Smooth muscle cell of the umbilical artery (primary cell): Measurements from ENCODE around the gene DAP3. TPM values are rescaled to one million over a fixed set of nuclear protein-coding genes. Genes with fewer than 3 reads are reported as not detected.

Source experiments
- total RNA-seq: library from RNA; depleted of rRNA; stranded (reverse); fragments of >200 nt; gene quantifications from 2 replicates; pipeline ENCODE4 v1.2.3, GENCODE V29; 2014

DAP3 gene
- 53.7 and 71.6 TPM in 2 replicates for total RNA-seq

DNA sequence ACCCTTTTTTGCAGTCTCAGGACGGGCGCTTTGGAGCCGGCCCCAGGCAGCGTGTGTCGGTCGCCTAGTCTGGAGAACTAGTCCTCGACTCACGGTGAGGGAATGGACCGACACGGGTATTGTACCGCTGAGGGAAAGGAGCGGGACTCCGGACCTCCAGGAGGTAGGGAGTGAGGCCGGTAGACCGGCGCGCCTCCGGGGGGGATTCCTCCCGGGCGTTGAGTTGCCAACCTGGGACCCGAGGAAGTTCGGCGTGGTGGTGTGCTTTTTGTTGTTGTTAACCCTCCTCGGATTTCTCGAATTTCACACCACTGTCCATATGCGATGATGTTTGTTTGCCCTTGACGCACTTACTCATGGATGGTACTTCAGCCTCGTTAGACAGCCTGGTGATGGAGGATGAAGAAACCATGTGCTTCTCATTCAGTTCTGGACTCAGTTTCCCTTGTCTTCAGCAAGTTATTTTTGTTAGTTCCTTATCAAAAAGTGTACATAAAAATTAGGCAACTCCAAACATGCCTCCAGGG is at the start of gene DAP3:
Gene DAP3, plus strand, starts transcription at position 11 of the 527 bp plus-strand sequence. CDS start 20,689 bp downstream, outside the sequence.

GRCh38 chr1:155688324-155689080 is 389 bp upstream of the DAP3 start, which contains the start of gene YY1AP1:
Gene YY1AP1, minus strand, starts transcription at chr1:155688774. Its CDS starts 8,338 bp downstream, at chr1:155680436.

Other genes starting within 250 kb of the DAP3 start
- 33.9 and 39.4 TPM in 2 replicates for gene ASH1L, start 126.3 kb upstream of the DAP3 start, total RNA-seq
- gene MSTO1, start 78.9 kb upstream of the DAP3 start, total RNA-seq: 29.7 and 33.3 TPM in 2 replicates
- 36.3 and 56.1 TPM in 2 replicates for gene YY1AP1, start 317 bp upstream of the DAP3 start, total RNA-seq
- gene GON4L, start 168.1 kb downstream of the DAP3 start, total RNA-seq: 32.7 and 42.5 TPM in 2 replicates
- gene SYT11, start 170.5 kb downstream of the DAP3 start, total RNA-seq: 46.9 and 65.6 TPM in 2 replicates
- gene RIT1, start 222.3 kb downstream of the DAP3 start, total RNA-seq: 51.5 and 55.8 TPM in 2 replicates
- 32.1 and 32.8 TPM in 2 replicates for gene KHDC4, start 245.3 kb downstream of the DAP3 start, total RNA-seq